Astrocyte of the hippocampus (primary cell): ENCODE measurements around the gene SOBP.
A peak's percentile ranks its signal among the peaks of the same experiment; 100 is the strongest.

Experiments used
- DNase-seq: peaks from one replicate; pipeline ENCODE4 v3.0.0; 2011; ENCODE audit warnings: low read depth, low spot score

Gene SOBP

GRCh38 chr6:107639511-107639910, 149.6 kb downstream of the SOBP start:
- DNase-seq: no peak

- no peak for DNase-seq
Observed at GRCh38 chr6:107641071-107641470, 151.2 kb downstream of the SOBP start.

GRCh38 chr6:107641500-107641941, 151.6 kb downstream of the SOBP start:
- DNase-seq: peak; percentile 53

- no peak for DNase-seq
Observed at GRCh38 chr6:107642095-107642860, 152.4 kb downstream of the SOBP start.

- DNase-seq: no peak
Observed at GRCh38 chr6:107642861-107643328, 153.0 kb downstream of the SOBP start.

GRCh38 chr6:107644513-107644912, 154.6 kb downstream of the SOBP start:
- no peak for DNase-seq

GRCh38 chr6:107645740-107646139, 155.8 kb downstream of the SOBP start:
- no peak for DNase-seq

- DNase-seq: no peak
Observed at GRCh38 chr6:107646176-107646575, 156.3 kb downstream of the SOBP start.

GRCh38 chr6:107646776-107647438, 157.0 kb downstream of the SOBP start:
- no peak for DNase-seq

GRCh38 chr6:107647439-107647948, 157.6 kb downstream of the SOBP start:
- DNase-seq: no peak

GRCh38 chr6:107648983-107649382, 159.1 kb downstream of the SOBP start:
- no peak for DNase-seq

- no peak for DNase-seq
Observed at GRCh38 chr6:107652526-107653182, 162.7 kb downstream of the SOBP start.

- DNase-seq: no peak
Observed at GRCh38 chr6:107653183-107653580, 163.3 kb downstream of the SOBP start.

- DNase-seq: no peak
Observed at GRCh38 chr6:107653861-107654394, 164.0 kb downstream of the SOBP start.

GRCh38 chr6:107654764-107655163, 164.8 kb downstream of the SOBP start:
- DNase-seq: no peak

GRCh38 chr6:107655245-107655644, 165.3 kb downstream of the SOBP start:
- DNase-seq: peak; percentile 35

- no peak for DNase-seq
Observed at GRCh38 chr6:107655864-107656263, 165.9 kb downstream of the SOBP start.

GRCh38 chr6:107656401-107656800, 166.5 kb downstream of the SOBP start:
- DNase-seq: no peak

GRCh38 chr6:107656883-107657282, 167.0 kb downstream of the SOBP start:
- DNase-seq: no peak

GRCh38 chr6:107657373-107657754, 167.4 kb downstream of the SOBP start:
- DNase-seq: no peak

- peak; percentile 43 for DNase-seq
Observed at GRCh38 chr6:107657755-107658461, 168.0 kb downstream of the SOBP start.
